GM12878 (cell line): Measurements from ENCODE around the gene IL4. TPM values are rescaled to one million over a fixed set of nuclear protein-coding genes. Genes with fewer than 3 reads are reported as not detected.

Experiments used
- BCLAF1 ChIP-seq: fragments of 450-650 bp; IDR thresholded peaks from 2 replicates; pipeline ENCODE4 v1.6.1; 2017; ENCODE audit warnings: antibody characterized with exemption, mild to moderate bottlenecking, moderate library complexity
- CHD4 ChIP-seq: fragments of 200-600 bp; sonication (generic); IDR thresholded peaks from 2 replicates; pipeline ENCODE4 v1.6.1; 2016; ENCODE audit warnings: mild to moderate bottlenecking
- EGR1 ChIP-seq, 2 experiments: IDR thresholded peaks; 1 replicate in 1 of 2; 2 replicates in 1 of 2; pipeline ENCODE4 v1.6.1; 2011 to 2012; ENCODE audit warnings: low read depth in 2 of 2, low read length in 2 of 2, borderline replicate concordance in 1 of 2, mild to moderate bottlenecking in 1 of 2, moderate library complexity in 1 of 2
- HDGF ChIP-seq: fragments of 450-650 bp; IDR thresholded peaks from 2 replicates; pipeline ENCODE4 v1.6.1; 2016; ENCODE audit warnings: antibody characterized with exemption
- IRF3 ChIP-seq: fragments of 450-650 bp; IDR thresholded peaks from 2 replicates; pipeline ENCODE4 v1.6.1; 2014; ENCODE audit warnings: mild to moderate bottlenecking
- JUND ChIP-seq: IDR thresholded peaks from 2 replicates; pipeline ENCODE4 v1.6.1; 2012; ENCODE audit warnings: low read depth, mild to moderate bottlenecking, low read length, improper control_type of control experiment, moderate library complexity
- SPI1 ChIP-seq: IDR thresholded peaks from 2 replicates; pipeline ENCODE4 v1.6.1; 2011; ENCODE audit warnings: low read depth, mild to moderate bottlenecking, low read length, moderate library complexity, borderline replicate concordance; ENCODE audit not compliant: insufficient read depth
- SRF ChIP-seq, 2 experiments: IDR thresholded peaks; 2 replicates each; pipeline ENCODE4 v1.6.1; 2011; ENCODE audit warnings: low read depth in 2 of 2, low read length in 2 of 2, mild to moderate bottlenecking in 1 of 2, moderate library complexity in 1 of 2
- WRNIP1 ChIP-seq: IDR thresholded peaks from 2 replicates; pipeline ENCODE4 v1.6.1; 2011; ENCODE audit warnings: low read depth, low read length, improper control_type of control experiment, borderline replicate concordance
- ZNF274 ChIP-seq: IDR thresholded peaks from one replicate; pipeline ENCODE4 v1.8.0; 2011; ENCODE audit not compliant: insufficient read length, insufficient read depth
- polyA plus RNA-seq, 11 experiments: library from polyadenylated mRNA; depleted of rRNA in 4 of 11; unstranded in 6 of 11; stranded (reverse) in 5 of 11; fragments of >200 nt; fragmentation: Nextera tagmentation in 4 of 11; fragmentation: Illumina TruSeq in 1 of 11; extraction: Ambion mirVana in 4 of 11; extraction: Trizol in 1 of 11; gene quantifications; 1 replicate in 1 of 11; 2 replicates in 10 of 11; pipeline versions ENCODE4 v1.2.1 to v1.2.3, GENCODE V29; 2011 to 2016; ENCODE audit warnings: inconsistent platforms in 2 of 11, missing spikeins in 2 of 11, low read depth in 1 of 11
- total RNA-seq, 4 experiments: library from RNA; depleted of rRNA in 3 of 4; stranded (reverse); fragments of >200 nt in 3 of 4; fragmentation: Illumina TruSeq in 1 of 4; extraction: Trizol in 1 of 4; gene quantifications; 2 replicates each; pipeline versions ENCODE4 v1.2.1 to v1.2.3, GENCODE V29; 2013 to 2021
- TF ChIP-seq, protein P1 (sequence below): IDR thresholded peaks from 2 replicates; pipeline ENCODE4 v1.6.1; 2011; ENCODE audit warnings: borderline replicate concordance, low read depth, mild to moderate bottlenecking, moderate library complexity, low read length; ENCODE audit not compliant: insufficient read depth, poor library complexity, severe bottlenecking
- TF ChIP-seq, protein P2 (sequence below): fragments of 450-650 bp; IDR thresholded peaks from 2 replicates; pipeline ENCODE4 v1.6.1; 2017; ENCODE audit warnings: mild to moderate bottlenecking, moderate library complexity
- TF ChIP-seq, protein P3 (sequence below): fragments of 450-650 bp; IDR thresholded peaks from 2 replicates; pipeline ENCODE4 v1.6.1; 2017; ENCODE audit warnings: mild to moderate bottlenecking, moderate library complexity

IL4 gene
- total and polyA plus RNA-seq, 10 of the 15 experiments (the other 5 are each of a cell fraction or from before 2014, with no cell fraction given), result 0.20 to 0.80 (median 0.50) TPM; not detected in 7

DNA sequence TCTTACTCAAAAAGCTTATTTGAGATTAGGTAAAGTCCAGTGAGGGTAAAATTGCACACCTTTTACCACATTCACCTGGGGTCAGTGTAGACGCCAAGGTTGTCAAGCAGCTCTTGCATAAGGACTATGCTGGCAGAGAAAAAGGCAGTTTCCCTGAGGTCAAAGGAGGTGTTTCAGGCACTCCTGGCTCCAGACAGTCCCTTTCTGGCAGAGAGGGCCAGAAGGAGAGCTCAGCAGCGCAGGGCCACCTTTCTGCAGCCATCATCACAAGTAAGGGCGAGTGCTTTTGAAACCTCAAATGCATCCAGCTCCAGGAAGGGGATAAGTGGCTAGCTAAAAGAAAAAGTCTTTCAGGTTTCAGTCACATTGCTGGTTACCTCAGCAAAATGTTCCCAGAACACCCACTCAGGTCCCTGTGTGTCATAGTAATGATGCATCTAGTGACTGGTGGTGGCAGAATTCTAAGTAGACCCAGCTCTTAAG is 32.5 kb upstream of the IL4 start (continued):
- TF ChIP-seq, protein P1, sequence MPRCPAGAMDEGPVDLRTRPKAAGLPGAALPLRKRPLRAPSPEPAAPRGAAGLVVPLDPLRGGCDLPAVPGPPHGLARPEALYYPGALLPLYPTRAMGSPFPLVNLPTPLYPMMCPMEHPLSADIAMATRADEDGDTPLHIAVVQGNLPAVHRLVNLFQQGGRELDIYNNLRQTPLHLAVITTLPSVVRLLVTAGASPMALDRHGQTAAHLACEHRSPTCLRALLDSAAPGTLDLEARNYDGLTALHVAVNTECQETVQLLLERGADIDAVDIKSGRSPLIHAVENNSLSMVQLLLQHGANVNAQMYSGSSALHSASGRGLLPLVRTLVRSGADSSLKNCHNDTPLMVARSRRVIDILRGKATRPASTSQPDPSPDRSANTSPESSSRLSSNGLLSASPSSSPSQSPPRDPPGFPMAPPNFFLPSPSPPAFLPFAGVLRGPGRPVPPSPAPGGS, result peak; percentile 16
- TF ChIP-seq EGR1 (IDR thresholded peaks at IDR 0.05; ENCODE audit: borderline replicate concordance in 1 of 2, low read depth in 2 of 2, low read length in 2 of 2) (peak in 1 of 2 experiments; percentile 68; a peak in 1 of 3 replicates), HDGF (no peak), BCLAF1 (no peak), SPI1 (no peak), CHD4 (no peak), WRNIP1 (no peak), JUND (no peak), SRF (IDR thresholded peaks at IDR 0.05; ENCODE audit: low read depth in 2 of 2, low read length in 2 of 2) (no peak), ZNF274 (no peak), IRF3 (no peak)
- TF ChIP-seq, protein P2, sequence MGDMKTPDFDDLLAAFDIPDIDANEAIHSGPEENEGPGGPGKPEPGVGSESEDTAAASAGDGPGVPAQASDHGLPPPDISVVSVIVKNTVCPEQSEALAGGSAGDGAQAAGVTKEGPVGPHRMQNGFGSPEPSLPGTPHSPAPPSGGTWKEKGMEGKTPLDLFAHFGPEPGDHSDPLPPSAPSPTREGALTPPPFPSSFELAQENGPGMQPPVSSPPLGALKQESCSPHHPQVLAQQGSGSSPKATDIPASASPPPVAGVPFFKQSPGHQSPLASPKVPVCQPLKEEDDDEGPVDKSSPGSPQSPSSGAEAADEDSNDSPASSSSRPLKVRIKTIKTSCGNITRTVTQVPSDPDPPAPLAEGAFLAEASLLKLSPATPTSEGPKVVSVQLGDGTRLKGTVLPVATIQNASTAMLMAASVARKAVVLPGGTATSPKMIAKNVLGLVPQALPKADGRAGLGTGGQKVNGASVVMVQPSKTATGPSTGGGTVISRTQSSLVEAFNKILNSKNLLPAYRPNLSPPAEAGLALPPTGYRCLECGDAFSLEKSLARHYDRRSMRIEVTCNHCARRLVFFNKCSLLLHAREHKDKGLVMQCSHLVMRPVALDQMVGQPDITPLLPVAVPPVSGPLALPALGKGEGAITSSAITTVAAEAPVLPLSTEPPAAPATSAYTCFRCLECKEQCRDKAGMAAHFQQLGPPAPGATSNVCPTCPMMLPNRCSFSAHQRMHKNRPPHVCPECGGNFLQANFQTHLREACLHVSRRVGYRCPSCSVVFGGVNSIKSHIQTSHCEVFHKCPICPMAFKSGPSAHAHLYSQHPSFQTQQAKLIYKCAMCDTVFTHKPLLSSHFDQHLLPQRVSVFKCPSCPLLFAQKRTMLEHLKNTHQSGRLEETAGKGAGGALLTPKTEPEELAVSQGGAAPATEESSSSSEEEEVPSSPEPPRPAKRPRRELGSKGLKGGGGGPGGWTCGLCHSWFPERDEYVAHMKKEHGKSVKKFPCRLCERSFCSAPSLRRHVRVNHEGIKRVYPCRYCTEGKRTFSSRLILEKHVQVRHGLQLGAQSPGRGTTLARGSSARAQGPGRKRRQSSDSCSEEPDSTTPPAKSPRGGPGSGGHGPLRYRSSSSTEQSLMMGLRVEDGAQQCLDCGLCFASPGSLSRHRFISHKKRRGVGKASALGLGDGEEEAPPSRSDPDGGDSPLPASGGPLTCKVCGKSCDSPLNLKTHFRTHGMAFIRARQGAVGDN, result 0 out of 2 replicates have a peak, but pooled peaks have one; percentile 17
- TF ChIP-seq, protein P3, sequence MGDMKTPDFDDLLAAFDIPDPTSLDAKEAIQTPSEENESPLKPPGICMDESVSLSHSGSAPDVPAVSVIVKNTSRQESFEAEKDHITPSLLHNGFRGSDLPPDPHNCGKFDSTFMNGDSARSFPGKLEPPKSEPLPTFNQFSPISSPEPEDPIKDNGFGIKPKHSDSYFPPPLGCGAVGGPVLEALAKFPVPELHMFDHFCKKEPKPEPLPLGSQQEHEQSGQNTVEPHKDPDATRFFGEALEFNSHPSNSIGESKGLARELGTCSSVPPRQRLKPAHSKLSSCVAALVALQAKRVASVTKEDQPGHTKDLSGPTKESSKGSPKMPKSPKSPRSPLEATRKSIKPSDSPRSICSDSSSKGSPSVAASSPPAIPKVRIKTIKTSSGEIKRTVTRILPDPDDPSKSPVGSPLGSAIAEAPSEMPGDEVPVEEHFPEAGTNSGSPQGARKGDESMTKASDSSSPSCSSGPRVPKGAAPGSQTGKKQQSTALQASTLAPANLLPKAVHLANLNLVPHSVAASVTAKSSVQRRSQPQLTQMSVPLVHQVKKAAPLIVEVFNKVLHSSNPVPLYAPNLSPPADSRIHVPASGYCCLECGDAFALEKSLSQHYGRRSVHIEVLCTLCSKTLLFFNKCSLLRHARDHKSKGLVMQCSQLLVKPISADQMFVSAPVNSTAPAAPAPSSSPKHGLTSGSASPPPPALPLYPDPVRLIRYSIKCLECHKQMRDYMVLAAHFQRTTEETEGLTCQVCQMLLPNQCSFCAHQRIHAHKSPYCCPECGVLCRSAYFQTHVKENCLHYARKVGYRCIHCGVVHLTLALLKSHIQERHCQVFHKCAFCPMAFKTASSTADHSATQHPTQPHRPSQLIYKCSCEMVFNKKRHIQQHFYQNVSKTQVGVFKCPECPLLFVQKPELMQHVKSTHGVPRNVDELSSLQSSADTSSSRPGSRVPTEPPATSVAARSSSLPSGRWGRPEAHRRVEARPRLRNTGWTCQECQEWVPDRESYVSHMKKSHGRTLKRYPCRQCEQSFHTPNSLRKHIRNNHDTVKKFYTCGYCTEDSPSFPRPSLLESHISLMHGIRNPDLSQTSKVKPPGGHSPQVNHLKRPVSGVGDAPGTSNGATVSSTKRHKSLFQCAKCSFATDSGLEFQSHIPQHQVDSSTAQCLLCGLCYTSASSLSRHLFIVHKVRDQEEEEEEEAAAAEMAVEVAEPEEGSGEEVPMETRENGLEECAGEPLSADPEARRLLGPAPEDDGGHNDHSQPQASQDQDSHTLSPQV, result no peak
